ENCODE results near the gene NOTCH2.

The NOTCH2 gene

DNA sequence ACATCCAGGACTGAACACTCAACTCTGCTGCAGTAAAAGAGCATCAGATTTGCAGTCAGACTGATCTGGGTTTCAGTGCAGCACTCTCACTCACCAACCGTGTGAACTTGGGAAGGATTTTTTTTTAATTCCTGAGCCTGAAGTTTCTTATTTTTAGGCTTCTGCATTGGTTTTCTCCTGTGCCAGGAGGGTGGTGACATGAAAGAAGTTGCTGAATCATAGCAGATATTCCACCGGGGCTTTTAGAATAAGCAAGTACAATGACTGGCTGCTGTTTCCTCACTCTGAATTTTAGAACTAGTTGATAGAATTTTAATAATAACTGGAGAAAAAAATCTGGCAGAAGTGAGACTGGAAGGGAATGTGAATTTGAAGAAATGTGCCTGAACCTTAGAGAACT lies 184.8 kb downstream of the NOTCH2 start:
- Histone ChIP-seq H3K27ac (ENCODE audit: low read depth, low read length) (no peak overlapping the region), H3F3A (ENCODE audit: control insufficient read depth, insufficient read depth) (no peaks in the 10 kb centered on the region), H3K9me3 (ENCODE audit: control insufficient read depth, insufficient read depth, low read length) (no peaks in the 10 kb centered on the region), H3K36me3 (ENCODE audit: control insufficient read depth, low read length) (no peaks in the 10 kb centered on the region), H3K9me2 (replicated peaks; ENCODE audit: control insufficient read depth, low read length) (no peaks in the 10 kb centered on the region), H3K4me2 (ENCODE audit: low read length) (no peak overlapping the region), H3K4me1 (ENCODE audit: control insufficient read depth, low read length) (no peaks in the 10 kb centered on the region), H3K27me3 (ENCODE audit: control insufficient read depth, low read length) (0 out of 2 replicates have a peak, but pooled peaks cover 5% of the 10 kb centered on the region), H3K4me3 (ENCODE audit: low read length) (no peak overlapping the region), H3K79me2 (ENCODE audit: control insufficient read depth, low read length) (no peaks in the 10 kb centered on the region), H4K20me1 (ENCODE audit: control insufficient read depth, insufficient read depth, low read depth, low read length) (no peaks in the 10 kb centered on the region)
- TF ChIP-seq EZH2phosphoT487 (IDR thresholded peaks at IDR 0.05; ENCODE audit: borderline replicate concordance, low read length): no peak
- TF ChIP-seq, protein P1, sequence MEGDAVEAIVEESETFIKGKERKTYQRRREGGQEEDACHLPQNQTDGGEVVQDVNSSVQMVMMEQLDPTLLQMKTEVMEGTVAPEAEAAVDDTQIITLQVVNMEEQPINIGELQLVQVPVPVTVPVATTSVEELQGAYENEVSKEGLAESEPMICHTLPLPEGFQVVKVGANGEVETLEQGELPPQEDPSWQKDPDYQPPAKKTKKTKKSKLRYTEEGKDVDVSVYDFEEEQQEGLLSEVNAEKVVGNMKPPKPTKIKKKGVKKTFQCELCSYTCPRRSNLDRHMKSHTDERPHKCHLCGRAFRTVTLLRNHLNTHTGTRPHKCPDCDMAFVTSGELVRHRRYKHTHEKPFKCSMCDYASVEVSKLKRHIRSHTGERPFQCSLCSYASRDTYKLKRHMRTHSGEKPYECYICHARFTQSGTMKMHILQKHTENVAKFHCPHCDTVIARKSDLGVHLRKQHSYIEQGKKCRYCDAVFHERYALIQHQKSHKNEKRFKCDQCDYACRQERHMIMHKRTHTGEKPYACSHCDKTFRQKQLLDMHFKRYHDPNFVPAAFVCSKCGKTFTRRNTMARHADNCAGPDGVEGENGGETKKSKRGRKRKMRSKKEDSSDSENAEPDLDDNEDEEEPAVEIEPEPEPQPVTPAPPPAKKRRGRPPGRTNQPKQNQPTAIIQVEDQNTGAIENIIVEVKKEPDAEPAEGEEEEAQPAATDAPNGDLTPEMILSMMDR (IDR thresholded peaks at IDR 0.05; ENCODE audit: low read depth, low read length, poor library complexity, severe bottlenecking): no peak

DNA sequence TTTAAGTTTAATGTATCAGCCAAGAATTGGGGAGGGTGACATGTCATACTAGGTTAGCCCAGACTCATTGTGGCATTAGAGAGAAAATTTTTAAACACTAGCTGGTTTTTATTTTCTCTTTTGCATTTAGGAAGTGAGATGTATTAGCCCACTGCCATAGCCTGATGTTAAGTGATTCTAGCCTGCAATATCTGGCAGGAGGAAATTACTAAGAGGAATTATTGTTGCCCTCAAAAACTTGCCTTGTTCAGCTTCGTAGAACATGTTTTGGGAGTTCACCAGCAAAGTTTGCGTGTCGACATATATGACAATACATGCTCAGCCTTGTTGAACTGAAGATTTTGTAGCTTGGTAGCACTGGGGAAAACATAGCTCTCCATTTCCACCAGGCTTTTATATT lies 185.6 kb downstream of the NOTCH2 start:
- no peaks in the 10 kb centered on the region for H3K9me2 ChIP-seq (replicated peaks; ENCODE audit: control insufficient read depth, low read length)
- no peak overlapping the region for H3K4me3 ChIP-seq (ENCODE audit: low read length)
- no peaks in the 10 kb centered on the region for H3K79me2 ChIP-seq (ENCODE audit: control insufficient read depth, low read length)
- H3K36me3 ChIP-seq (ENCODE audit: control insufficient read depth, low read length): no peaks in the 10 kb centered on the region
- TF ChIP-seq EZH2phosphoT487 (IDR thresholded peaks at IDR 0.05; ENCODE audit: borderline replicate concordance, low read length): no peak
- no peaks in the 10 kb centered on the region for H4K20me1 ChIP-seq (ENCODE audit: control insufficient read depth, insufficient read depth, low read depth, low read length)
- H3K27me3 ChIP-seq (ENCODE audit: control insufficient read depth, low read length): 0 out of 2 replicates have a peak, but pooled peaks cover 5% of the 10 kb centered on the region
- H3K9me3 ChIP-seq (ENCODE audit: control insufficient read depth, insufficient read depth, low read length): no peaks in the 10 kb centered on the region
- no peak overlapping the region for H3K4me2 ChIP-seq (ENCODE audit: low read length)
- H3K27ac ChIP-seq (ENCODE audit: low read depth, low read length): no peak overlapping the region
- H3K4me1 ChIP-seq (ENCODE audit: control insufficient read depth, low read length): no peaks in the 10 kb centered on the region
- no peaks in the 10 kb centered on the region for H3F3A ChIP-seq (ENCODE audit: control insufficient read depth, insufficient read depth)

DNA sequence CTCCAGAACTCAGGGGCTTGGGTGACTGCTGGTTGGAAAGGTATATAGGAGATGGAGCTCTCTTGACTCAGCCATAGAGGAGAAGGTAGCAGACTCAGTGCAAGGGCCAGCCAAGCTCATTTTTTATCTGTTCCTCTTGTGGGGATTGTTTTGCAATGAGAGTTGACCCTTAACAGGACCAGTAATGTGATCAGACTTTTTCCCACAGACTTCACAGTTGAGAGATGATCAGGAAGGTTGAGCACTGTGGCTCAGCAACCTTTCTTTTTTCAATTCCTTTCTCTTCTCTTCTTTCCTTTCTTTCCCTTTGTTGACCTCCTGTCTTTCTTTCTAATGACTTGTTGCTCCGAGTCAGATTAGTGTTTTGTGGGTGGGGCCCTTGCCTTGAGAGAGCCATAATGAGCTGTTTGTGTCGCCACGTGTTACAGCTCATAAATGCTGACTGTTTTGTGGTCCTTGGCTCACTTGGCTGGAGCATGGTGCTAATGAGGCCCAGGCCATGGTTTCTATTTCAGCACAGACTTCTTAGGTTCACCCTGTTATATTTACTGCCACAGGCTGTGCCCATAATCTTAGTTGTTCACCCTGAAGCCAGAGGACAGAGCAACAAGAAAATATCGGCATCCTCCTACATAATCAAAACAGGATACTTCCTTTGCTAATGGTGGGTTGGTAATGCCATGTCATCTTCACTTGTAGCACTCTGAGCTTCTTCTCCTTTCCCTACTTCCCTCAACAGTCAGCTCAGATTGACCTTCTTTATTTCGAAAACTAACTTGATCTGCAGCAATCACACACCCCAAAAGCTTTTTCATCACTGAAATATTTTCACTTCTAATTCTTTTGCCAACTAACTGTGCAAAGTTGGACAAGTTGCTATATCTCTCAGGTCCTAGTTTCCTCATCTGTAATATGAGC lies 187.1 kb downstream of the NOTCH2 start:
- no peak overlapping the region for H3K4me2 ChIP-seq (ENCODE audit: low read length)

More for the DNA sequence above, 187.1 kb downstream of the NOTCH2 start:
- Histone ChIP-seq H3K27ac (ENCODE audit: low read depth, low read length) (no peak overlapping the region), H3K36me3 (ENCODE audit: control insufficient read depth, low read length) (no peaks in the 10 kb centered on the region), H3K9me2 (replicated peaks; ENCODE audit: control insufficient read depth, low read length) (no peaks in the 10 kb centered on the region), H3K27me3 (ENCODE audit: control insufficient read depth, low read length) (0 out of 2 replicates have a peak, but pooled peaks cover 5% of the 10 kb centered on the region), H4K20me1 (ENCODE audit: control insufficient read depth, insufficient read depth, low read depth, low read length) (no peaks in the 10 kb centered on the region), H3K4me1 (ENCODE audit: control insufficient read depth, low read length) (no peaks in the 10 kb centered on the region), H3F3A (ENCODE audit: control insufficient read depth, insufficient read depth) (no peaks in the 10 kb centered on the region), H3K79me2 (ENCODE audit: control insufficient read depth, low read length) (no peaks in the 10 kb centered on the region), H3K9me3 (ENCODE audit: control insufficient read depth, insufficient read depth, low read length) (no peaks in the 10 kb centered on the region), H3K4me3 (ENCODE audit: low read length) (no peak overlapping the region)
- TF ChIP-seq, protein P1 (IDR thresholded peaks at IDR 0.05; ENCODE audit: low read depth, low read length, poor library complexity, severe bottlenecking): no peak
- no peak for TF ChIP-seq EZH2phosphoT487 (IDR thresholded peaks at IDR 0.05; ENCODE audit: borderline replicate concordance, low read length)
